NCI-H510A treated with DMSO at 0.1 percent for 48 hours (cell line): ENCODE measurements around the gene CMTM4.

Experiments
- DNase-seq: peaks from one replicate; lab custom pipeline; 2025; lab: John Stamatoyannopoulos, UW

Gene CMTM4

DNA sequence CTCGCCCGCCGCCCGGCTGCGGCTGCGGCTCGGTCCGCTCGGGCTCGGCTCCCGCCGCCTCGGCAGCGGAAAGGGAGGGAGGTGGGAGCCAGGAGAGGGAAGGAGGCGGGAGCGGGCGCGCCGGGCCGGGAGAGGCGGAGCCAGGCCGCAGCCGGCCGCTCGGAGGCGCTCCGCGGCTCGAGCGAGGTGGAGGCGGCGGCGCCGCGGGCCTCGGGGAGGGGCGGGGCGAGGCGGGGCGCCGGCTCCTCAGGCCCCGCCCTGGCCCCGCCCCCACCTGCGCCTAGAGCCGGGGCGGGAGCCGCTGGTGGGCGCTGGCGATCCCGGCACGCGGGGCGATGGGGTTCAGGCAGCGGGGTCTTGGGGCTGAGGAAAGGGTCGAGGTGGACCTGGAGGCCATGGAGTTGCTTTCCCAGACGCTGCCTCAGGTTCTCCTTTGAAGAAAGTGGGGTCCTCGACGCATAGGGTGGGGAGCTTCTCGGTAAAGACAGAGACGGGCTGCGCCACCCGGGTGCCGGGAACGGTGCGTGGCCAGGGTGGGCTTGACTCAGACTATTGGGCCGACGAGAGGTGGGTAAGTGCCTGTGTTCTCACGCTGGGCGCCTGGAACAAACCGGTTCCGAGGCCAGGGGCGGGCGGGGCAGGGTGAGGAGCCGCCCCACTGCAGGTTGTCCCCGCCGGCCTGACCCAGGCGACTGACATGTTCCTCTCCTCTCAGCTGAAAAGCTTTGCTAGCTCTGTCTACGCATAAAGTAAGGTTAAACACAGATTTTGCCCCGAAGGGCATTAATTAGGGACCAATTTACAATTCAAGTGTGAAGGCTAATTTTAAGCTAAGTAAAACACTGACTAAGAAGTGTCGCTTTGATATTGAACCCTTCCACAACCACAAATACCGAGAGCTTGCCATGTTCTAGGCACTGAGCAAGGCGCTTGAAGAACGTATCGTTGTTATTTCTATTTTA lies at the start of gene CMTM4:
Gene CMTM4 (minus strand): TSS at position 75 of the 962 bp plus-strand sequence. CDS start 218 bp downstream, outside the sequence.
- peak; percentile 71 for DNase-seq

- DNase-seq: no peak
These were observed 49.5 kb upstream of the CMTM4 start for GRCh38 chr16:66746048-66746447.

- no peak for DNase-seq
These were observed 45.6 kb upstream of the CMTM4 start for GRCh38 chr16:66741950-66742808.

DNA sequence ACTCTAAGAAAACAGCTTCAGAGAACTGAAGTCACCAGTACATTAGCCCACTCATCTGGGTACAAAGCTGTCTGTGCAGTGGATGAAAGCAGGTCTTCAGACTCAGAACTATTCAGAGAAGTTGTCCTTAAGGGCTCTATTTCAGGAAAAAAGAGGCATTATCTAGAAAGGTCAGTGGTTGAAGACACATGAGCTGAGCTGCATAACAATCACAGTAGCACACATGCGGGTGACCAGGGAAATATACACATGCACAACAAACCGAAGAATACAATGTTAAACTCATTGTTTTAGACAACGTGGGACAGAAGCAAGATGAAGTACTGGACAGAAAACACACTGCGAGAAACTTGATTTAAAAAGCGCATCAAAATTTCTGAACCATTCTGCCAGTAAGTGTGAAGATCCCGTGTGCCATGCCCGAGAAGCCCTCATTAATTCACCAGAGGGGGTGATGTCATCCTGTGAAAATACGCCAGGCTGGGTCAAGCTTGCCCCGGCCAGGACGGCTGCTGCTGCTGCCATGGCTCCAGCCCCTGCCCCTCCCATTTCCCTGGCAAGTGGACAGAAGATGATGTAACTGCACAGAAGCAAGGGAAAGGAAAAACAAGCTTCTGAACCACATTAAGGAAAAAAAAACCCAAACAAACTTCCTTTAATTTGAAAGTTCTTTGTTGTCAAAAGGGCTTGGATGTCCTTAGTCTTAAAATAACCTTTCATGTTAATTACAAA lies 44.8 kb upstream of the CMTM4 start:
- DNase-seq: no peak

DNA sequence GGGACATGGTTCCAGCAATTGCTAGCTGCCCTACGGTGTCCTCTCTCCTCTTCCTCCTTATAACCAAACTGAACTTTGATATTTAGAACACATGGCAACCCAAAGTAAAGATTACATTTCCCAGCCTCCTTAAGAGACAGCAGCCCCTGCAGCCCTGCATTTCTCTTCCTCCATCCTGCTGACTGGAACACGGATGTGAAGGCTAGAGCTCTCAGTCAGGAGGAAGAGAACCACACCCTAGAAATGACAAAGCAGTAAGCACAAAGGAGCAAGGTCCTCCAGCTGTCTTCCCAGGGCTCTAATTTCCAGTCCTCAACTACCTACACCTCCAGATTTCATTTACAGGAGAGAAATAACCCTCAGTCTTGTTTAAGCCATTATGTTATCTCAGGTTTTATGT lies 44.0 kb upstream of the CMTM4 start:
- DNase-seq: no peak

DNA sequence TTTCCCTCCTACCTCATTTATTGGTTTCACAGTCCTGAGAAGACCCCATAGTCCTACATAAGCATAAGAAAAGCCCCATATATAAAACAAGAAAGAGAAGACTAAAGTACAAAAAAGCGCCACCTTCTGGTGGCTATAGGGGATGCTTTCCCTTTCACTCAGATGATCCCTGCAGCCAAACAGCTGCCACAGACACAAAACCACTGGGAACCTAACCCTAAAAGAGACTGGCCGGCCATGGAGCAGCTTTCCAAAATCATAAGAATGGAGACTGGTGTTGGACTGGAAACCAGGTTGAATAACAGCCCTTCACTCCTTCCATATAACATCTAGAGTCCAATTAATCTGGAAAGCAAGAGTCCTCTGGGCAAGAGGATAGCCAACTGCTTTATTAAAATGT lies 43.5 kb upstream of the CMTM4 start:
- peak; percentile 5 for DNase-seq

GRCh38 chr16:66735891-66736290 lies 39.3 kb upstream of the CMTM4 start:
- DNase-seq: no peak

DNA sequence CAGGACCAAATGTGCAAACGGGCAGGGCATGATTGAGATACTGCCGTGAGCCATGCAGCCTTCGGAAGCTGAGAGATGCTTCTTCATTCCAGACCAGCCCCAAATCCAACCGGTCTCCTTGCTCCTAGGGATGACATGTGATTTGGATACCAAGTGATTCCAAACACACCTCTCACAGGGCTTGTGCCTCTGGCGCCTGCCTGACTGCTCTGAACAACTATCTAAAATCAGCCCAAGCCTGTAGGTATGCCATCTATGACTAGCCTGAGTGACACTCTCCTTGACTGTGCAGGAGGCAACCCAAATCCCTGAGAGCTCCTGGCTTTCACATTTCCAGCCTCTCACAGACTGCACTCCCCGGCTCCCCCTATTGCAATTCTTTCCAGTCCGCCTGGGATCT lies 34.6 kb upstream of the CMTM4 start:
- no peak for DNase-seq

GRCh38 chr16:66728804-66729203 lies 32.3 kb upstream of the CMTM4 start:
- DNase-seq: no peak

GRCh38 chr16:66728117-66728787 lies 31.7 kb upstream of the CMTM4 start:
- peak; percentile 41 for DNase-seq

DNA sequence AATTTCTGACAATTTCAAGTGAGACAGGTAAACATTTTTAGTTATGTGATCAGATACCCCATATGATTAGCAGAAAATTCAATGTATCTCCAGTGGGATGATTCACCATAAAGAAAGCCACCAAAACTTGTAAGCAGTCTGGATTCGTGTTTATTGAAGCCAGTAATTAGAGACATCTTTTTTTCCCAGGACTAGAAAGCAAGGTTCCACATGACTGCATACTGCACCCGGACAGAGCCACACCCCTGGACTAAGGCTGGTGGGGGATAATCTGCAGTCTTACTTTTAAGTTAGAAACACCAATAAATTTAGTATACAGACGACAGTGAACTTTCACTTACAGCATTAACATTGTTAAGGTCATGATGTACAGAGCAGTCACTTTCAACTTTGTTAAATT lies 24.2 kb upstream of the CMTM4 start:
- DNase-seq: no peak

DNA sequence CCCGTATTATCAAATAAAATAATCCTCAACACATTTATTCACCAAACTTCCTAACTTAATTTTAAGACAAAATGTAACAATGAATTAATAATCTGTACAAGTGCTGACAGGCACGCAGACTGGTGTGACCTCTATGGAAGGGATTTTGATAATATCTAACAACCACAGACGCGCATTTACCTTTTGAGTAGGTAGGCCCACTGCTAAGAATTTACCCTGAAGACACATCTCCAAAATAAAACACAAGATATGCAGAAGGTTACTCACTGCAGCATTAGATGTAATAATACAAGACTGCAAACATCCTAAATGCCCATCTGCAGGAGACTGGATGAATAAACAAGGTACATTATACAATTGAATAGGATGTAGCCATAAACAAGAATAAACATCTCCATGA lies 22.7 kb upstream of the CMTM4 start:
- no peak for DNase-seq

GRCh38 chr16:66717776-66718175 lies 21.2 kb upstream of the CMTM4 start:
- DNase-seq: no peak

GRCh38 chr16:66717112-66717675 lies 20.7 kb upstream of the CMTM4 start:
- peak; percentile 23 for DNase-seq

- DNase-seq: no peak
These were observed 18.2 kb upstream of the CMTM4 start for GRCh38 chr16:66714654-66715307.

DNA sequence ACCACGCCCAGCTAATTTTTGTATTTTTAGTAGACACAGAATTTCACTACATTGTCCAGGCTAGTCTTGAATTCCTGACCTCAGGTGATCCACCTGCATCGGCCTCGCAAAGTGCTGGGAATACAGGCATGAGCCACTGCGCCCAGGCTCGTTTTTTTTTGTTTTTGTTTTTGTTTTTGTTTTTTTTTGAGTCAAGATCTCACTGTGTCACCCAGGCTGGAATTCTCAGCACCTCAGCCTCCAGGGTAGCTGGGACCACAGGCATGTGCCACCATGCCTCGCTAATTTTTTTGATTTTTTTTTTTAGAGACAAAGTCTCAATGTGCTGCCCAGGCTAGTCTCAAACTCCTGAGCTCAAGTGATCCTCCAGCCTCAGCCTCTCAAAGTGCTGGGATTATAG lies 17.5 kb upstream of the CMTM4 start:
- DNase-seq: no peak

- no peak for DNase-seq
These were observed 16.5 kb upstream of the CMTM4 start for GRCh38 chr16:66713076-66713475.

- no peak for DNase-seq
These were observed 16.0 kb upstream of the CMTM4 start for GRCh38 chr16:66712512-66712911.

GRCh38 chr16:66711581-66711980 lies 15.0 kb upstream of the CMTM4 start:
- no peak for DNase-seq

DNA sequence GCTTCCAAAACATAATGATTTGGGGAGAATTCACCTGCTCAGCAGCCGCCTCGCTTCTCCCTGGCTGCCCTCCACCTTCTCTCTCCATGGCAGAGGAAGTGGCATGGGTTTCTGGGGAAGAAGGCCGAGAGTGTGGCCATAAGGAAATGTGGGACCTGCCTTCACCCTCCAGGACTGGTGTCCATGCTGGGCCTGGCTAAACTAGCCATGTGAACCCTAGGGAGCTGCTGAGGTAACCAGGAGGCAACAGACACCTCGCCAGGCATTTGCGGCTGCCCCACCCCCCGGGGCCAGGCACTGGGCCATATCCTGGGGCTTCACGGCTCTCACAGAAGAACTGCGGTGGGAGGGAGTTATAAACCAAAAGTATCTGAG lies 9.9 kb upstream of the CMTM4 start:
- no peak for DNase-seq
